Fibroblast of lung (primary cell): ENCODE data around the gene SELENOO.

Experiments
- CTCF ChIP-seq, 2 donors: IDR thresholded peaks in 1 of 2; conservative IDR thresholded peaks in 1 of 2; 1 replicate in 1 of 2; 2 replicates in 1 of 2; pipeline ENCODE4 v1.5.1; 2011 to 2012; ENCODE audit warnings: low read length in 2 of 2, control low read depth in 1 of 2, inconsistent platforms in 1 of 2, low read depth in 1 of 2, mild to moderate bottlenecking in 1 of 2
- EZH2 ChIP-seq: IDR thresholded peaks from 2 replicates; pipeline ENCODE4 v1.5.1; 2012; ENCODE audit warnings: low read length, control low read depth, mild to moderate bottlenecking; ENCODE audit errors: missing control alignments

GRCh38 chr22:50197856-50198623, 2.8 kb upstream of the SELENOO start:
- TF ChIP-seq CTCF (conservative IDR thresholded peaks at IDR 0.05 in 1 of 2, IDR thresholded peaks at IDR 0.05 in 1 of 2; ENCODE audit: low read depth in 1 of 2, low read length in 2 of 2) (no peak), EZH2 (no peak)
